ENCODE data around the gene CLEC20A.

Gene CLEC20A

GRCh38 chr1:178472531-178472930 is 24.2 kb downstream of the CLEC20A start:
- no peaks in the 10 kb centered on the region for H3K79me1 ChIP-seq (ENCODE audit: low read depth, low read length)
- no peak for DNase-seq (ENCODE audit: low spot score)
- H3K14ac ChIP-seq (ENCODE audit: low read length), result no peak overlapping the region
- H3K4me3 ChIP-seq (ENCODE audit: low read length in 2 of 2), result no peak overlapping the region
- no peak overlapping the region for H4K91ac ChIP-seq (ENCODE audit: low read depth, low read length, poor library complexity)
- no peak overlapping the region for H2BK15ac ChIP-seq (ENCODE audit: low read length)
- H3K18ac ChIP-seq (ENCODE audit: low read length), result no peak overlapping the region
- no peak overlapping the region for H4K8ac ChIP-seq (ENCODE audit: low read depth, low read length)
- H2BK5ac ChIP-seq (ENCODE audit: low read length), result no peak overlapping the region
- no peak overlapping the region for H3K27ac ChIP-seq (replicated peaks; ENCODE audit: low read length)
- H2BK120ac ChIP-seq (ENCODE audit: low read depth, low read length), result no peak overlapping the region
- no peak overlapping the region for H2AFZ ChIP-seq (ENCODE audit: low read length)
- no peaks in the 10 kb centered on the region for H3K27me3 ChIP-seq (ENCODE audit: control insufficient read depth in 3 of 3, insufficient read depth in 3 of 3, low read depth in 1 of 3, low read length in 3 of 3)
- no peaks in the 10 kb centered on the region for H3K4me1 ChIP-seq (ENCODE audit: control insufficient read depth in 2 of 2, insufficient read depth in 1 of 2, low read depth in 1 of 2, low read length in 2 of 2)
- H2BK12ac ChIP-seq (ENCODE audit: low read length), result no peak overlapping the region
- H3K4ac ChIP-seq (ENCODE audit: low read length), result no peak overlapping the region
- H3K23ac ChIP-seq (ENCODE audit: low read depth, low read length, poor library complexity), result no peak overlapping the region
- H3K9ac ChIP-seq (ENCODE audit: low read depth, low read length, poor library complexity), result no peak overlapping the region
- no peak overlapping the region for H2AK5ac ChIP-seq (ENCODE audit: low read depth, low read length)
- H3K4me2 ChIP-seq (ENCODE audit: insufficient read depth, low read length, poor library complexity, severe bottlenecking), result no peak overlapping the region
- H3K36me3 ChIP-seq (replicated peaks in 1 of 2; ENCODE audit: control insufficient read depth in 2 of 2, insufficient read depth in 2 of 2, low read length in 2 of 2), result peaks cover 6 to 75% of the 10 kb centered on the region in 2 donors
- no peaks in the 10 kb centered on the region for H3K9me3 ChIP-seq (replicated peaks in 1 of 2; ENCODE audit: control insufficient read depth in 2 of 2, insufficient read depth in 1 of 2, low read depth in 1 of 2, low read length in 2 of 2)

- Histone ChIP-seq H3K9me3 (replicated peaks in 1 of 2; ENCODE audit: control insufficient read depth in 2 of 2, insufficient read depth in 1 of 2, low read depth in 1 of 2, low read length in 2 of 2) (no peaks in the 10 kb centered on the region), H4K8ac (ENCODE audit: low read depth, low read length) (no peak overlapping the region), H3K27me3 (ENCODE audit: control insufficient read depth in 3 of 3, insufficient read depth in 3 of 3, low read depth in 1 of 3, low read length in 3 of 3) (no peaks in the 10 kb centered on the region), H2BK120ac (ENCODE audit: low read depth, low read length) (no peak overlapping the region), H3K4me2 (ENCODE audit: insufficient read depth, low read length, poor library complexity, severe bottlenecking) (no peak overlapping the region), H2BK15ac (ENCODE audit: low read length) (no peak overlapping the region), H4K91ac (ENCODE audit: low read depth, low read length, poor library complexity) (no peak overlapping the region), H3K9ac (ENCODE audit: low read depth, low read length, poor library complexity) (no peak overlapping the region), H3K27ac (replicated peaks; ENCODE audit: low read length) (no peak overlapping the region), H2AFZ (ENCODE audit: low read length) (no peak overlapping the region), H3K14ac (ENCODE audit: low read length) (no peak overlapping the region), H2BK12ac (ENCODE audit: low read length) (no peak overlapping the region), H3K36me3 (replicated peaks in 1 of 2; ENCODE audit: control insufficient read depth in 2 of 2, insufficient read depth in 2 of 2, low read length in 2 of 2) (peaks cover 4 to 82% of the 10 kb centered on the region in 2 donors), H3K18ac (ENCODE audit: low read length) (no peak overlapping the region), H3K23ac (ENCODE audit: low read depth, low read length, poor library complexity) (no peak overlapping the region), H3K4me3 (ENCODE audit: low read length in 2 of 2) (no peak overlapping the region), H3K4me1 (ENCODE audit: control insufficient read depth in 2 of 2, insufficient read depth in 1 of 2, low read depth in 1 of 2, low read length in 2 of 2) (no peaks in the 10 kb centered on the region), H3K4ac (ENCODE audit: low read length) (no peak overlapping the region), H2BK5ac (ENCODE audit: low read length) (no peak overlapping the region), H3K79me1 (ENCODE audit: low read depth, low read length) (no peaks in the 10 kb centered on the region), H2AK5ac (ENCODE audit: low read depth, low read length) (no peak overlapping the region)
- WGBS, 2 donors (ENCODE audit: extremely low coverage in 2 of 2, insufficient read length in 2 of 2, insufficient replicate concordance in 1 of 2), result no CpG with 5 or more reads among the region's 5 CpGs
- DNase-seq (ENCODE audit: low spot score), result no peak
Measured at GRCh38 chr1:178470411-178470960, 26.3 kb downstream of the CLEC20A start.

GRCh38 chr1:178467837-178468236 is 28.9 kb downstream of the CLEC20A start:
- Histone ChIP-seq H3K4me2 (ENCODE audit: insufficient read depth, low read length, poor library complexity, severe bottlenecking) (no peak overlapping the region), H3K9me3 (replicated peaks in 1 of 2; ENCODE audit: control insufficient read depth in 2 of 2, insufficient read depth in 1 of 2, low read depth in 1 of 2, low read length in 2 of 2) (no peaks in the 10 kb centered on the region), H3K36me3 (replicated peaks in 1 of 2; ENCODE audit: control insufficient read depth in 2 of 2, insufficient read depth in 2 of 2, low read length in 2 of 2) (peaks cover under 1 to 74% of the 10 kb centered on the region in 2 donors), H2BK12ac (ENCODE audit: low read length) (no peak overlapping the region), H4K8ac (ENCODE audit: low read depth, low read length) (no peak overlapping the region), H3K23ac (ENCODE audit: low read depth, low read length, poor library complexity) (no peak overlapping the region), H3K79me1 (ENCODE audit: low read depth, low read length) (no peaks in the 10 kb centered on the region), H2BK120ac (ENCODE audit: low read depth, low read length) (no peak overlapping the region), H2BK5ac (ENCODE audit: low read length) (no peak overlapping the region), H4K91ac (ENCODE audit: low read depth, low read length, poor library complexity) (no peak overlapping the region), H3K4ac (ENCODE audit: low read length) (no peak overlapping the region), H3K27ac (replicated peaks; ENCODE audit: low read length) (no peak overlapping the region), H2AFZ (ENCODE audit: low read length) (no peak overlapping the region), H3K9ac (ENCODE audit: low read depth, low read length, poor library complexity) (no peak overlapping the region), H2AK5ac (ENCODE audit: low read depth, low read length) (no peak overlapping the region), H3K27me3 (ENCODE audit: control insufficient read depth in 3 of 3, insufficient read depth in 3 of 3, low read depth in 1 of 3, low read length in 3 of 3) (no peaks in the 10 kb centered on the region), H2BK15ac (ENCODE audit: low read length) (no peak overlapping the region), H3K4me1 (ENCODE audit: control insufficient read depth in 2 of 2, insufficient read depth in 1 of 2, low read depth in 1 of 2, low read length in 2 of 2) (no peaks in the 10 kb centered on the region), H3K4me3 (ENCODE audit: low read length in 2 of 2) (no peak overlapping the region), H3K14ac (ENCODE audit: low read length) (no peak overlapping the region), H3K18ac (ENCODE audit: low read length) (no peak overlapping the region)
- DNase-seq (ENCODE audit: low spot score), result no peak

- Histone ChIP-seq H3K4ac (ENCODE audit: low read length) (no peak overlapping the region), H4K91ac (ENCODE audit: low read depth, low read length, poor library complexity) (no peak overlapping the region), H3K9ac (ENCODE audit: low read depth, low read length, poor library complexity) (no peak overlapping the region), H2AK5ac (ENCODE audit: low read depth, low read length) (no peak overlapping the region), H3K36me3 (replicated peaks in 1 of 2; ENCODE audit: control insufficient read depth in 2 of 2, insufficient read depth in 2 of 2, low read length in 2 of 2) (peaks cover 0 to 62% of the 10 kb centered on the region in 2 donors), H3K27ac (replicated peaks; ENCODE audit: low read length) (no peak overlapping the region), H2BK120ac (ENCODE audit: low read depth, low read length) (no peak overlapping the region), H4K8ac (ENCODE audit: low read depth, low read length) (no peak overlapping the region), H3K23ac (ENCODE audit: low read depth, low read length, poor library complexity) (no peak overlapping the region), H2BK15ac (ENCODE audit: low read length) (no peak overlapping the region), H3K79me1 (ENCODE audit: low read depth, low read length) (no peaks in the 10 kb centered on the region), H3K4me3 (ENCODE audit: low read length in 2 of 2) (no peak overlapping the region), H2AFZ (ENCODE audit: low read length) (no peak overlapping the region), H3K4me2 (ENCODE audit: insufficient read depth, low read length, poor library complexity, severe bottlenecking) (no peak overlapping the region), H2BK12ac (ENCODE audit: low read length) (no peak overlapping the region), H3K18ac (ENCODE audit: low read length) (no peak overlapping the region), H3K14ac (ENCODE audit: low read length) (no peak overlapping the region), H3K9me3 (replicated peaks in 1 of 2; ENCODE audit: control insufficient read depth in 2 of 2, insufficient read depth in 1 of 2, low read depth in 1 of 2, low read length in 2 of 2) (no peaks in the 10 kb centered on the region), H2BK5ac (ENCODE audit: low read length) (no peak overlapping the region), H3K27me3 (ENCODE audit: control insufficient read depth in 3 of 3, insufficient read depth in 3 of 3, low read depth in 1 of 3, low read length in 3 of 3) (no peaks in the 10 kb centered on the region), H3K4me1 (ENCODE audit: control insufficient read depth in 2 of 2, insufficient read depth in 1 of 2, low read depth in 1 of 2, low read length in 2 of 2) (no peaks in the 10 kb centered on the region)
- no peak for DNase-seq (ENCODE audit: low spot score)
Measured at GRCh38 chr1:178465011-178465410, 31.8 kb downstream of the CLEC20A start.

Measured in neuronal stem cell (in vitro differentiated cells).